ENCODE results near the gene ABRACL. TPM values are rescaled to one million over a fixed set of nuclear protein-coding genes. Genes with fewer than 3 reads are reported as not detected.

Gene ABRACL
- total RNA-seq, 2 experiments from 2014 or later = 69.7 to 73.5 TPM

DNA sequence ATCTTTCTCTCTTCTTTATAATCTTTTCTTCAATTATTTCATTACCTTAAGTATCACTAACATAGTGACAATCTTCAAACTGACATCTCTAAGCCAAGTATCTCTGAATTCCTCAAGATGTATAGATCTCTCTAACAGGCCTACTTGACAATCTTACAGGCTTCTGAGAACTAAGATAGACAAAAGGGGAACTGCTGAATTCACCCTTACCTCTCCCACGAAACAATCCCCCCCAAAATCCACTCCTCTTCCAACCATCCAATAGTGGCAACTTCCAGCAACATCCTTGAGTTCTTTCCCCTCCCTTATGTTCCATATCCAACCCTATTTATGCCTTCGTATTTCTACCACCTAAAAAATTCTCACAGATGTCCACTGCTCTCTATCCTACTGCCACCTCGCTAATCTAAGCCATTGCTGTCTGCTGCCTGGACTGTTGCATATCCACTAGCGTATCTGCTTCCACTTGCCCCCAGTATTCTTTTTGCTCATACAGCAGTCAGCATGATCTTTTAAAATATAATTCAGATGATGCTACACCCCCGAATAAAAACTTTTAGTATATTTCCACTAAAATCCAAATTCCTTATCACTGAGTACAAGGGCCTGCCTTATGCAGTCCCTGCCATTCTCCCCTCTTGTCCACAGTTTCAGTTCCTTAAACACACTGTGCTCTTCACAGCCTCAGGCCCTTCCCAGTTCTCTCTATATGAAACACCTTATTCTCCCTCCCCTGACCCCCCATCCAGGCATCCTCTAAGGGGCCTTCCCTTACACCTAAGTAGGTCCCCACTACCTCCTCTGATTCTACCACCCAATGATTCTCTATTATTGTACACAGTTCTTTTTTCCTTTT is 48.5 kb upstream of the ABRACL start:
- peaks cover 40% of the 10 kb centered on the region for H4K20me1 ChIP-seq (ENCODE audit: insufficient read depth, low read length)
- H3K36me3 ChIP-seq (ENCODE audit: insufficient read depth, low read length) = no peaks in the 10 kb centered on the region
- BruUV-seq (replicated peaks) = no TSS peak
- peaks cover 30% of the 10 kb centered on the region for H3K4me1 ChIP-seq (ENCODE audit: insufficient read depth, low read length, poor library complexity, severe bottlenecking)
- TF ChIP-seq, protein P1, sequence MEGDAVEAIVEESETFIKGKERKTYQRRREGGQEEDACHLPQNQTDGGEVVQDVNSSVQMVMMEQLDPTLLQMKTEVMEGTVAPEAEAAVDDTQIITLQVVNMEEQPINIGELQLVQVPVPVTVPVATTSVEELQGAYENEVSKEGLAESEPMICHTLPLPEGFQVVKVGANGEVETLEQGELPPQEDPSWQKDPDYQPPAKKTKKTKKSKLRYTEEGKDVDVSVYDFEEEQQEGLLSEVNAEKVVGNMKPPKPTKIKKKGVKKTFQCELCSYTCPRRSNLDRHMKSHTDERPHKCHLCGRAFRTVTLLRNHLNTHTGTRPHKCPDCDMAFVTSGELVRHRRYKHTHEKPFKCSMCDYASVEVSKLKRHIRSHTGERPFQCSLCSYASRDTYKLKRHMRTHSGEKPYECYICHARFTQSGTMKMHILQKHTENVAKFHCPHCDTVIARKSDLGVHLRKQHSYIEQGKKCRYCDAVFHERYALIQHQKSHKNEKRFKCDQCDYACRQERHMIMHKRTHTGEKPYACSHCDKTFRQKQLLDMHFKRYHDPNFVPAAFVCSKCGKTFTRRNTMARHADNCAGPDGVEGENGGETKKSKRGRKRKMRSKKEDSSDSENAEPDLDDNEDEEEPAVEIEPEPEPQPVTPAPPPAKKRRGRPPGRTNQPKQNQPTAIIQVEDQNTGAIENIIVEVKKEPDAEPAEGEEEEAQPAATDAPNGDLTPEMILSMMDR (conservative IDR thresholded peaks at IDR 0.05; ENCODE audit: low read length) = no peak
- no peak for TF ChIP-seq EZH2phosphoT487 (IDR thresholded peaks at IDR 0.05; ENCODE audit: borderline replicate concordance, low read depth, low read length)
- H2AFZ ChIP-seq (ENCODE audit: low read length) = no peak overlapping the region
- H3K9me2 ChIP-seq (ENCODE audit: insufficient read depth, low read length) = no peaks in the 10 kb centered on the region
- H3K9me3 ChIP-seq (ENCODE audit: low read length) = no peaks in the 10 kb centered on the region
- no peak overlapping the region for H3K4me2 ChIP-seq (ENCODE audit: low read length)
- ChIA-PET POLR2A (no interaction called here), CTCF (ENCODE audit: unreplicated experiment) (no interaction called here)
- no peak overlapping the region for H3K4me3 ChIP-seq (ENCODE audit: low read depth, low read length, poor library complexity, severe bottlenecking)
- H3K27ac ChIP-seq (ENCODE audit: low read depth, low read length, poor library complexity, severe bottlenecking) = no peak overlapping the region
- intact Hi-C loops (cut with micrococcal nuclease; ENCODE audit: unreplicated experiment) = no loop called here
- peak; percentile 41 for DNase-seq (ENCODE audit: low spot score)
- H3K79me2 ChIP-seq (ENCODE audit: insufficient read depth, low read depth, low read length) = peaks cover 97% of the 10 kb centered on the region

DNA sequence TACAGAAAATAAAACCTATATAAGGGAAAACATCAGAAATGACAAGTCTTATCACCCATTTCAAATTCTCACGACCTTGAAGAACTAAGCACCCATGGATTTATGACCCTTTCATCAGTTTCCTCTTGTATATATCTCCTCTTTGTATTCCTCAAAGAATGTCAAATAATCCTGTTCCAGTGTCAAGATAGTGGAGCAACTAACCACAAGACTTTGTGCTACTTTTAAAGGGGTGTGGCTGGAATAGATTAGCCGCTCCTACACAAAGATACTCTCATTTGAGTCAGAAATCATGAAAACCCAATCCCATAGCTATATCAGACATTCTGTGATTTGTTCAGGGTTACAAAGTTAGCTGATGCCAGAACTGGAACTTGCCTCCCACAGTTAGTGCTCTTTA is 47.1 kb upstream of the ABRACL start:
- no peaks in the 10 kb centered on the region for H3K9me2 ChIP-seq (ENCODE audit: insufficient read depth, low read length)
- no peak overlapping the region for H2AFZ ChIP-seq (ENCODE audit: low read length)
- H3K36me3 ChIP-seq (ENCODE audit: insufficient read depth, low read length) = no peaks in the 10 kb centered on the region
- intact Hi-C loops (cut with micrococcal nuclease; ENCODE audit: unreplicated experiment) = no loop called here
- peaks cover 44% of the 10 kb centered on the region for H4K20me1 ChIP-seq (ENCODE audit: insufficient read depth, low read length)
- ChIA-PET CTCF (ENCODE audit: unreplicated experiment) (no interaction called here), POLR2A (interaction anchor here (1.0 to 1.2 kb wide), 2 partner anchors 12 to 15 kb away, joined by 3 to 7 read pairs; no protein-coding TSS in a partner anchor)
- peaks cover 97% of the 10 kb centered on the region for H3K79me2 ChIP-seq (ENCODE audit: insufficient read depth, low read depth, low read length)
- no peak overlapping the region for H3K27ac ChIP-seq (ENCODE audit: low read depth, low read length, poor library complexity, severe bottlenecking)
- no peak overlapping the region for H3K4me2 ChIP-seq (ENCODE audit: low read length)
- H3K4me3 ChIP-seq (ENCODE audit: low read depth, low read length, poor library complexity, severe bottlenecking) = no peak overlapping the region
- no peaks in the 10 kb centered on the region for H3K9me3 ChIP-seq (ENCODE audit: low read length)
- TF ChIP-seq, protein P1 (conservative IDR thresholded peaks at IDR 0.05; ENCODE audit: low read length) = no peak
- TF ChIP-seq EZH2phosphoT487 (IDR thresholded peaks at IDR 0.05; ENCODE audit: borderline replicate concordance, low read depth, low read length) = no peak
- BruUV-seq (replicated peaks) = no TSS peak
- H3K4me1 ChIP-seq (ENCODE audit: insufficient read depth, low read length, poor library complexity, severe bottlenecking) = peaks cover 44% of the 10 kb centered on the region
- DNase-seq (ENCODE audit: low spot score) = no peak

DNA sequence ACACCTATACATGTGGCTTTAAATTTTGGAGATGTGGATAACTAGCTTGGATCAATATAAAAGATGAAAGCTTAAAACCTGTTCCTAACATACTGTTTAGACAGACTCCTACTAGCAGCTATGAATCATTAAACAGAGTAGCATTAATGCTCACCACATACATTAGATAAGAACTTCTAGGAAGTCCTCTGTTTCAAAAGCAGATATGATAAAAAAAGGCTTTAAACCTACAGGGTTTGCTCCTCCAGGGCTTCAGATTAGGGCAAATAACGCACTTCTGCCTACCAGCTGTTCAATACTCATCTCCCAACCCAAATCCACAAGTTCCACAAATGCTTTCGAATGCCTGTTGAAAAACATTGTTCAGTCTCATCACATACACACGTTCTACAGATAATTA is 42.0 kb upstream of the ABRACL start:
- no peak for DNase-seq (ENCODE audit: low spot score)
- POLR2A ChIA-PET = interaction anchor here (0.8 to 1.5 kb wide), 9 partner anchors 9 to 388 kb away, joined by 3 to 6 read pairs (median 3); partner anchors contain the start of gene CITED2
- H4K20me1 ChIP-seq (ENCODE audit: insufficient read depth, low read length) = peaks cover 22% of the 10 kb centered on the region
- no peaks in the 10 kb centered on the region for H3K9me3 ChIP-seq (ENCODE audit: low read length)
- no peaks in the 10 kb centered on the region for H3K36me3 ChIP-seq (ENCODE audit: insufficient read depth, low read length)
- H3K4me3 ChIP-seq (ENCODE audit: low read depth, low read length, poor library complexity, severe bottlenecking) = peak overlapping the region; percentile 87
- CTCF ChIA-PET (ENCODE audit: unreplicated experiment) = no interaction called here
- TF ChIP-seq, protein P1 (conservative IDR thresholded peaks at IDR 0.05; ENCODE audit: low read length) = no peak
- no peak for TF ChIP-seq EZH2phosphoT487 (IDR thresholded peaks at IDR 0.05; ENCODE audit: borderline replicate concordance, low read depth, low read length)
- peaks cover 35% of the 10 kb centered on the region for H3K4me1 ChIP-seq (ENCODE audit: insufficient read depth, low read length, poor library complexity, severe bottlenecking)
- no peaks in the 10 kb centered on the region for H3K9me2 ChIP-seq (ENCODE audit: insufficient read depth, low read length)
- intact Hi-C loops (cut with micrococcal nuclease; ENCODE audit: unreplicated experiment) = loop anchor here (2.0 to 5.0 kb wide), 4 partner anchors 126 to 388 kb away; partner anchors contain the start of genes CITED2 and HECA
- H3K79me2 ChIP-seq (ENCODE audit: insufficient read depth, low read depth, low read length) = peaks cover 59% of the 10 kb centered on the region
- TSS peak; percentile 49 for BruUV-seq (replicated peaks)
- H3K4me2 ChIP-seq (ENCODE audit: low read length) = peak overlapping the region; percentile 92
- H3K27ac ChIP-seq (ENCODE audit: low read depth, low read length, poor library complexity, severe bottlenecking) = no peak overlapping the region
- H2AFZ ChIP-seq (ENCODE audit: low read length) = no peak overlapping the region

Measured in OCI-LY7 (cell line).